HG02588 (cell line): ENCODE measurements around the gene NMUR1.

ENCODE experiments used
- ATAC-seq: cut with Tn5 transposase; IDR thresholded peaks from one replicate; pipeline ENCODE4 v1.9.1; 2021; ENCODE audit warnings: mild to moderate bottlenecking, moderate library complexity; ENCODE audit not compliant: unreplicated experiment

Gene NMUR1

DNA sequence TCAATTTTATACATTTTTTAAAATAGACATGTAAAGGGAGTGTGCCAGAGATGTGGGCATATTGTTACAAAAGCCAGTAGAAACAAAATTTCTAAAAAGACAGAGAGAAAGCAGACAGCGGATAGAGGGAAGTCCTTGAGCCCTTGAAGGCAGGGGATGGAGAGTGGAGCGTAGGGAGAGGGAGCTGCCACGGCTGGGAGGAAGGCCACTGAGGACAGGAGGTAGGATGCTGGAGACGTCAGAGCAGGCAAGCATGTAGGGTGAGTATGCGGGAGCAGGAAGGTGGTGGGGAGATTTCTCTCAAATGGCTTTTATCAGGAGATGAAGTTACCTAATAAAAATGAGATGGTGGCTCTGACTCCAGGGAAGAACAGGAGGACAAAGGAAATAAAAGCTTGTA lies 41.9 kb downstream of the NMUR1 start:
- no peak for ATAC-seq

DNA sequence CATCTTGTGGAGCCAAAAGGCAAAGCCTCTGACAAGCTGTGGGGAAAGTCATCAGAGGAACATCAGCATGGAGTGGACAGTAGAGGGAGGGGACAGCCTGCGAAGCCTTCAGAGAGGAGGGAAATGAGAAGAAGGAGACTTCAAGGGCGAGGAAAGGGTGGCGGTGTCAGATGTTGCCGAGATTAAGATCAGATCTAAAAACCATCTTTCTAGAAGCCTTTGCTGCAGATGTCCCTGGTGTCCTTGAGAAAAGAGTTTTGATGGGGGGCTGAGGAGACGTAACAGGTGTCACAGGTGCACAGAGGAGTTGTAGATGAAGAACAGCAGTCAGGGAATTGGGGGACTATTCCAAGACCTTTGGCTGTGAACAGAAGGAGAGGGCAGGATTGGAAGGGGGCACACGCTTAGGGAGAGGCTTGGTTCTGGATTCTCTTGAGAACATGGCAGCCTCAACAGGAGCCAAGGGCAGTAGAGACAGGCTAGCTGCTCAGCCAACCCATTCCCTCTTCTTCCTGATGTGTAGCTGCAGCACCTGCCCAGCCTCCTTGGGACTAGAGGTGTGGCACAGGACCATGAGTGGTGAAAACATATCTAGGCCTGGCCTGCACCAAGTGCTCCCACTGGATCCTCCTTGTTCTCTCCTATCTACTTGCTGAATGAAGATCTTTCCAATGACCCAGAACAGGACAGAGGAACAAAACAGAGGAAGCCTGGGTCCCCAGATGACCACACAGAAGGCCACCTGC lies 43.2 kb downstream of the NMUR1 start:
- no peak for ATAC-seq

DNA sequence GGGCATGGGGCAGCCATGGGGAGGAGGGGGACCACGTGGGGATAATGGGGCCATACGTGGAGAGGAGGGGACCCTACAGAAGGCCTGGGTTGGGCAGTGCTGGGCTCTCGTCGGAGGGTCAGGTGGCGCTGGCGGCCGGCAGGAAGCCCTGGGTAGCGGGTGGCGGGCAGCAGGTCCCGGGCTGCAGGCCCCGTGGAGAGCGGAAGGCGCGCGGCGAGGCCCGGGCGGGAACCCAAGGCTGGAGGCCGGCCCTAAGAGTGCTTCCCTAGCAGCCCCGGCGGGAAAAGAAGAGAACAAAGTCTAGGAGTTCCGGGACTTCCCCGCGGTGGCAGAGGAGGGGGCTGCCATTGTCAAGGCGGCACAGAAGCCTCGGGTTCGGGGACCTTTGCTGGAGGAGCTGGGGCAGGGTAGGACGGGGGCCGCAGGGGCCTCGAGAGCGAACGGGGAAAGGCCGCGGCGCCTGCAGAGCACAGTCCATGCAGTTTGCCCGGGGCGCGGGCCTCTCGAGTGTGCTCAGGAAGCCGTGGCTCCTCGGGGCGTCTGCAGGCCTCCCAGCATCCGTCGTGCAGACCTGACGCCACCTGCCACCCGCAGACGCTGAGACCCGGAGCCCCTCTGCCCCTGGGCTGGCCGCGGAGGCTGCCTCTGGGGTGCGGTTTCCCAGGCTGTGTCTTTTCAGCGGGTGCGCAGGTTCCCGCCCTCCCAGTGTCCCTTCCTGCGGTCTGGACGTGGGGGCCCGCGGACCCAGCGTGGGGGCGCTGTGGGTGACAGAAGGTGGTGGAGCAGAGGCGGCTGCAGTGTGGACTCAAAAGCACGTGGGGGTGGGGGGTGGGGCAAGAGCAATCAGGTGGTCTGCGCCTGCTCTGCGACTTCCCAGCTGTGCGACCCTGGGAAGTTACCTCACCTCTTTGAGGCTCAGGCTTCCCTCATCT lies 46.6 kb downstream of the NMUR1 start:
- no peak for ATAC-seq

DNA sequence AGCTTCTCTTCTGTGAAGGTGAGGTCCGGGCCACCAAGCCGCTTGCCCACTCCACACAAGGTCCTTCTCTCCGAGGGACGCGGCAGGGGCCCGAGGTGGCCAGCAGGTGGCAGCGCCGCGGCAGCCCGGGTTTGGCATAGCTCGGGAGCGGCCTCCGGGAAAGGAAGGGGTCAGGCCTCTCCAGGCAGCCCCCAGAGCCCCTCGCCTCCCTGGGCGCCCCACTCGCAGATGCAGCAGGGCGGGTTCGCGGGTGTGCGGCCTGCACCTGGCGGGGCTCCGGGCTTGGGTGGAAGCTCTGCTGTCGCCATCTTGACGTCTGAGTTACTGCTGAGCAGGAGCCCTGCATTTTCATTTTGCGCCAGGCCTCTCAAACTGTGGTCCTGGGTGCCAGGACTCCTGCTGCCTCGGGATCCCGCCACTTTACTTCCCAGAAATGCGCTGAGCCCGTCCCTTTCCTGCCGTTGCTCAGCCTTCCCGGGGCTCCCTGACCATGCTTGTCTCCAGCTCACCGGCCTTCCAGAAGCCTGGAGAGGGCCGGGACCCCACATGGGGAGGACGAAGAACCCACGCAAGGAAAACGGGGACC lies 47.3 kb downstream of the NMUR1 start:
- peak; percentile 79 for ATAC-seq

DNA sequence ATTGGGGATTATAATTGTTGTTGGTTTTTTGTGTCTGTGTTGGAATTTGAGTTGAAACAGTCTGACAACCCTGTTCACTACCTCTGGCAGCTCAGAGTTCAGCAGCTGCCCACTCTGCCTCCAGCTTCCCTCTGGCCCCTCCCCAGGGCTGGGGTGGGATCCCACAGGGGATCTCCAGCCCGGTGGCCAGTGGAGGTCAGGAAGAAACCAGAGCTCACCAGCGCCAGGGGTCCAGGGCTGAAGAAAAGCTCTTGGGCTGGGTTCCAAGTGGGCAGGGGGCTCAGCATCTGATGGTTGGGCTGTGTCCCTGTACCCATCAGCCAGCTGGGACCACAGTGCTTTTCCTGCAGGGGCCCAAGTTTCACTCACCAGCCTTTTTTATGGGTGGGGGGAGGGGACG lies 49.5 kb downstream of the NMUR1 start:
- ATAC-seq, result no peak

DNA sequence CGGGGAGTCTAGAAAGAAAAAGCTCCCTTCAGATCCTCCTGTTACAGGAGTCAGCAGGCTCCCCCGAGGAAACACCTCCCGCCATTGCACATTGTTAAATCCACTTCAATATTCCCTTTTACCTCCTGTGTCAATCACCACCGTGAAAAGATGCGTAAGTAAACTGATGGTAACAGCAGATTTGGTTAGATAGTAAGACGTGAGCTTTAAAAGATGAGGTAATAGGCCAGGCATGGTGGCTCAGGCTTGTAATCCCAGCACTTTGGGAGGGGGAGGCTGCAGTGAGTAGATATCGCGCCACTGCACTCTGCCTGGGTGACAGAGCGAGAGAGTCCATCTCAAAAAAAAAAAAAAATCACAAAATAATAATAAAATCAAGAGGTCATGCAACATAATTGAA lies 50.8 kb downstream of the NMUR1 start:
- no peak for ATAC-seq

DNA sequence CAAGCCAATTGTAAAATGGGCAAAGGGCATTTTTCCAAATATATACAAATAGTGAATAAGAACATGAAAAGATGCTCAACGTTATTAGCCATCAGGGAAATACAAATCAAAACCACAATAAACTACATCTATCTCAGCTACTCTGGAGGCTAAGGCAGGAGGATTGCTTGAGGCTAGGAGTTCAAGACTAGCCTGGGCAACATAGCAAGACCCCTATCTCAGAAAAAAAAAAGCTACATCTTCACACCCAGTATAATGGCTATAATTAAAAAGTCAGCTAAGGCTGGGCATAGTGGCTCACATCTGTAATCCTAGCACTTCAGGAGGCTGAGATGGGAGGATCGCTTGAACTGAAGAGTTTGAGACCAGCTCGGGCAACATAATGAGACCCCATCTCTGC lies 53.3 kb downstream of the NMUR1 start:
- no peak for ATAC-seq

DNA sequence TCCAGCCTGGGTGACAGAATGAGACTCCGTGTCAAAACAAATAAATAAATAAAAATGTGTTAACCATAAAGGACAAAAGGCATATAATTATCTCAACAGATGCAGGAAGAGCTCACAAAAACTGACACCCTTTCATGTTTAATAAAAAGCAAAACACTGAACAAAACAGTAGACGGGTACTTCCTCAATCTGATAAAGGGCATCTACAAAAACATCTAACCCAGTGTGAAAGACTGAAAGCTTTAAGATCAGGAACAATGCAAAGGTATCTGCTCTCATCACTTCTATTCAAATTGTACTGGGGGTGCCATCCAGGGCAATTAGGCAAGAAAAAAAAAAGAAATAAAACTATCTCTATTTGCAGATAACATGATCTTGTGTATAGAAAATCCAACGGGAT lies 54.3 kb downstream of the NMUR1 start:
- ATAC-seq, result no peak
